Calu3 (cell line): ENCODE data around the gene CHPF. TPM values are rescaled to one million over a fixed set of nuclear protein-coding genes. Genes with fewer than 3 reads are reported as not detected.

Experiments
- BruUV-seq: library from RNA; stranded (reverse); fragments of 400-500 nt; replicated peaks from 2 replicates; lab custom pipeline; 2021; lab: Mats Ljungman, UMichigan
- CTCF ChIA-PET: fragments of 300-600 bp; sonication (Branson Sonifier 250); formaldehyde crosslinking; loops from one replicate; lab custom pipeline; 2022; ENCODE audit warnings: antibody characterized with exemption; lab: Charles Lee
- DNase-seq: peaks from one replicate; pipeline ENCODE4 v3.0.0; 2022
- H3K27ac Mint-ChIP-seq: one replicate; pipeline ENCODE4 v1.8.0; 2022; ENCODE audit warnings: mixed read lengths; ENCODE audit not compliant: unreplicated experiment
- H3K27me3 Mint-ChIP-seq: one replicate; pipeline ENCODE4 v1.8.0; 2022; ENCODE audit warnings: mixed read lengths; ENCODE audit not compliant: unreplicated experiment
- H3K36me3 Mint-ChIP-seq: one replicate; pipeline ENCODE4 v1.8.0; 2022; ENCODE audit warnings: mild to moderate bottlenecking, moderate library complexity, mixed read lengths; ENCODE audit not compliant: insufficient read depth, unreplicated experiment
- H3K4me1 Mint-ChIP-seq: one replicate; pipeline ENCODE4 v1.8.0; 2022; ENCODE audit warnings: mild to moderate bottlenecking, low read depth, mixed read lengths; ENCODE audit not compliant: unreplicated experiment
- H3K4me3 Mint-ChIP-seq: one replicate; pipeline ENCODE4 v1.8.0; 2022; ENCODE audit warnings: mild to moderate bottlenecking, low read depth, moderate library complexity, mixed read lengths; ENCODE audit not compliant: unreplicated experiment
- H3K9me3 Mint-ChIP-seq: one replicate; pipeline ENCODE4 v1.8.0; 2022; ENCODE audit warnings: low read depth, mixed read lengths; ENCODE audit not compliant: unreplicated experiment
- intact Hi-C: fragments of 100-400 bp; cut with micrococcal nuclease; formaldehyde crosslinking; loops from one replicate; pipeline ENCODE4 v1.10.0; 2022; ENCODE audit not compliant: unreplicated experiment
- total RNA-seq: library from RNA; stranded (reverse); gene quantifications from 2 replicates; pipeline ENCODE4 v1.2.3, GENCODE V29; 2022
- TF ChIP-seq, protein P1 (sequence below): fragments of 200-600 bp; IDR thresholded peaks from one replicate; pipeline ENCODE4 v1.8.0; 2022; ENCODE audit warnings: antibody characterized with exemption; ENCODE audit not compliant: unreplicated experiment

Gene CHPF
- total RNA-seq, 1 experiment from 2014 or later = 141 TPM

DNA sequence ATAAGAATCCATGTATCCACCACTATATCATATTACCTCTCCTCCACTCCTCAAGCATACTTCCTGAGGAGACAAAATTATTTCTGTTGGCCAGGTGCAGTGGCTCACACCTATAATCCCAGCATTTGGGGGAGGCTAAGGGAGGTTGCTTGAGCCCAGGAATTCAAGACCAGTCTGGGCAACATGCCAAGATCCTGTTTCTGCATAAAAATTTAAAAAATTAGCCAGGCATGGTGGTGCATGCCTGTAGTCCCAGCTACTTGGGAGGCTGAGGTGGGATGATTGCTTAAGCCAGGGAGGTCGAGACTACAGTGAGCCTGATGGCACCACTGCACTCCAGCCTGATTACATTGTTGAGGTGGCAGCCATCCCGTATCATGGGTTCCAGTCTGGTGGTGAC, 37.7 kb upstream of the CHPF start:
- intact Hi-C loops = no loop called here
- Mint-ChIP-seq H3K9me3 (no peaks in the 10 kb centered on the region), H3K36me3 (peaks cover 8% of the 10 kb centered on the region), H3K27ac (no peak overlapping the region), H3K27me3 (no peaks in the 10 kb centered on the region), H3K4me1 (peaks cover 12% of the 10 kb centered on the region), H3K4me3 (no peak overlapping the region)
- CTCF ChIA-PET = no interaction called here
- no TSS peak for BruUV-seq
- no peak for DNase-seq
- TF ChIP-seq, protein P1, sequence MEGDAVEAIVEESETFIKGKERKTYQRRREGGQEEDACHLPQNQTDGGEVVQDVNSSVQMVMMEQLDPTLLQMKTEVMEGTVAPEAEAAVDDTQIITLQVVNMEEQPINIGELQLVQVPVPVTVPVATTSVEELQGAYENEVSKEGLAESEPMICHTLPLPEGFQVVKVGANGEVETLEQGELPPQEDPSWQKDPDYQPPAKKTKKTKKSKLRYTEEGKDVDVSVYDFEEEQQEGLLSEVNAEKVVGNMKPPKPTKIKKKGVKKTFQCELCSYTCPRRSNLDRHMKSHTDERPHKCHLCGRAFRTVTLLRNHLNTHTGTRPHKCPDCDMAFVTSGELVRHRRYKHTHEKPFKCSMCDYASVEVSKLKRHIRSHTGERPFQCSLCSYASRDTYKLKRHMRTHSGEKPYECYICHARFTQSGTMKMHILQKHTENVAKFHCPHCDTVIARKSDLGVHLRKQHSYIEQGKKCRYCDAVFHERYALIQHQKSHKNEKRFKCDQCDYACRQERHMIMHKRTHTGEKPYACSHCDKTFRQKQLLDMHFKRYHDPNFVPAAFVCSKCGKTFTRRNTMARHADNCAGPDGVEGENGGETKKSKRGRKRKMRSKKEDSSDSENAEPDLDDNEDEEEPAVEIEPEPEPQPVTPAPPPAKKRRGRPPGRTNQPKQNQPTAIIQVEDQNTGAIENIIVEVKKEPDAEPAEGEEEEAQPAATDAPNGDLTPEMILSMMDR = no peak

DNA sequence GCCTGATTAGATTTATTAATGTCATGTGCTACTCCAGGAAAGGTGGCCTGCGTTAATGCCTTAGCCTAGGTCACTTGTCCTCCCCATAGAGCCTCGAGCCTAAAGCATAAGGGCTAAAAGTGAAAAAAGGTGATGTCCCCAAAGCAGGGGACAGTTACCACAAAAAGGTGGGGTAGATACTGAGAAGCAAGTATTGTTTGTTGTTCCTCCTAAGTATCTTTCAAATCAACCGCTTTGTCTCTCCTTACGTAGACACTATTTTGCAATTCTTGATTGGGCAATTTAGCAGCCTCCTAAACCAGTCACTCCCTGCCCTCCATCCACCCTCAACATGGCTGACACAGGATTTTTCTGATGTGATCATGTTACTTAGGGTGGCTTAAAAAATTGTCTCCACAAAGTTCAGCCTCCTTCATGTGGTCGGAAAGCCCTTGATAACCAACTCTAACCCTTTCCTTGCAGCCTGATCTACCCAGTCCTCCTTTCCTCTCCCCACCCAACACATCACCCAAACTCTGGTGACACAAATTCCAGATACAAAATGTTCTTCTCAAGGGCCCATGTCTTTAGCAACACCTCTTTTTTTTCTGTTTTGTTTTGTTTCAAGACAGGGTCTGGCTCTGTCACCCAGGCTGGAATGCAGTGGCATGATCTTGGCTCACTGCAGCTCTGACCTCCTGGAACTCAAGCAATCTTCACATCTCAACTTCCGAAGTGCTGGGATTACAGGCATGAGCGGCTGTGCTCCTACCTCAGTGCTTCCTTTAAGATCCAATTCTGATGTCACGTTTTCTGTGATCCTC, 35.4 kb upstream of the CHPF start:
- H3K27me3 Mint-ChIP-seq = peaks cover 8% of the 10 kb centered on the region
- BruUV-seq = no TSS peak
- peaks cover 8% of the 10 kb centered on the region for H3K36me3 Mint-ChIP-seq
- TF ChIP-seq, protein P1 = no peak
- peaks cover 12% of the 10 kb centered on the region for H3K4me1 Mint-ChIP-seq
- H3K9me3 Mint-ChIP-seq = no peaks in the 10 kb centered on the region
- DNase-seq = no peak
- no peak overlapping the region for H3K4me3 Mint-ChIP-seq
- intact Hi-C loops = no loop called here
- CTCF ChIA-PET = no interaction called here
- H3K27ac Mint-ChIP-seq = no peak overlapping the region

DNA sequence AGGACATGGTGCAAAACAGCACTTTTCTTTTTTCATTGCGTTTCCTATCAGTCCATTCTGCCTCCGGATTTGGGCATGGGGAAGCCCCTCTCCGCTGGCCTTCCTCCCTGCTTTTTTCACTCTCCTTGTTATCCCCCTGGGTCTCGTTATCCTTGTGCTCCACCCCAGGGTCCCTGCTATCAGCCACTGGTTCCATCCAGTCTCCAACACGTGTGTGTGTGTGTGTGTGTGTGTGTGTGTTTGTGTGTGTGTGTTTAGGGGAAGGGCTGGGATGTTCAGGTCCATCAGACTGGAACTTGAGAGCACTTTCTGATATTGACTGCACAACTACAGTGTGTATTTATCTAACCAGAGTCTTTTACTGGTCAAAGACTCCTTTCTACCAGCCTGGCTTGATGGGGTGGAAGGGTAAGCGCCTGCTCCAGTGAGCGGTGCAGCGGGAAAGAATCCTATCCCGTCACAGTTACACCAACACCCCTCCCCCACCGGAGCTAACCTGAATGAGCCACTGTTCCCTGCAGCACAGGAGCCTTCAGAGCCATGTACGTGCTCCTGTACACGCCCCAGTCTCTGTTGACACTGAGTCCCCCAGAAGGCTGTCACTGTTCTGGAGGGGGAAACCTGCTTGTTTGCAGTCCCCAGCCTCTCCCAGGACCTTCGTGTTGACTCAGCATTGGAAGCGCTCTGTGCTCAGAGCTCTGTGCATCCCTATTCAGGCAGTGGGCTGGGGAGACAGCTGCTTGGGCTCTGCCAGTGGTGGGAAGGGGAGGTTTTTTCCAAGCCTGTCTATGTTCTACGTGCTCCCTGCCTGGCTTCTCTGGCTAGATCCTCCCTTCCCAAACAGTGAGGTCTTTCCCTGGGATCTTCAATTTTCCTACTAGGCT, 33.1 kb upstream of the CHPF start:
- intact Hi-C loops = loop anchor here (1.0 kb wide), 1 partner anchor 21 kb away; the partner anchor contains the start of gene STK11IP
- Mint-ChIP-seq H3K9me3 (no peaks in the 10 kb centered on the region), H3K4me1 (peaks cover 17% of the 10 kb centered on the region), H3K27me3 (peaks cover 8% of the 10 kb centered on the region), H3K36me3 (peaks cover 18% of the 10 kb centered on the region), H3K27ac (no peak overlapping the region), H3K4me3 (peak overlapping the region; percentile 51)
- peak; percentile 83 for DNase-seq
- no TSS peak for BruUV-seq
- TF ChIP-seq, protein P1 = no peak
- CTCF ChIA-PET = interaction anchor here (1.2 kb wide), 1 partner anchor 20 kb away, joined by 4 read pairs; the partner anchor contains the start of gene STK11IP

DNA sequence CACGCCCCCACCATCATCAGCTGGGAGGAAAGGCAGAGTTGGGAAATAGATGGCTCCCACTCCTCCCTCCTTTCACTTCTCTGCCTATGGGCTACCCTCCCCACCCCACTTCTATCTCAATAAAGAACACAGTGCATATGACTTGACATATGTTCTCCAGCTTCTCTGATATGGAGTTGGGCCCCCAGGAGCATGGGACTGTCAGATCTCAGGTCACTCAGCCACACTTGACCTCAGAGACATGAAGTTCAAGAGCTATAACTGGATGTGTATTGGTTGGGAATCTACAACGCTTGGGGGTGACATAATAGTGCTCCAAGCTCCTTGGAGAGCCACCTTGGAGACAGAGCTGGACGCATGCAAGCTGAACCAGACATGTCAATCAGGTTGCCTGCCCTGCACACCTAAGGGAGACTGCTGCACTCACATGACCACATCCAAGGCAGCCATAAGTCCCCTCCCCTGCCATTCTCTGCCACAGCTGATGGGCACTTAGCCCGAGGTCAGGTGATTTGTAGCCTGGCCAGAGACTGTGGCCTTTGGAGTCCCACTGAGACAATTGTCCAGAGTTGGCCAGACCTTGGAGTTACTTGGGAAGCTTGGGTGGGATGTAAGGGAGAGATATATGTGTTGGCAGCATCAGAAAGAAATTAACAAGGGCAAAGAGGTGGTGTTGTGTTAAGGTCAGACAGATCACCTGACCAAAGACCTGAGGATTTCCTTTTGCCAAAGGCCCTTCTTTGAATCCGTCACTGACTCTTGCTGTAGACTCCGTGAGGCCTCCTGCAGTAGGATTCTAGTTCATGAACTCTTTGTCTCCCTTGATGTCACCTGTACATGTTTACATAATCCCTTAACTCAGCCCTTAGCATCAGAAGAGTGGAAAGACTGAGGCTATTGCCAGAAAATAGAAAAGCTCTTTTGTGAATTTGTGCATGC, 32.2 kb upstream of the CHPF start:
- Mint-ChIP-seq H3K36me3 (peaks cover 27% of the 10 kb centered on the region), H3K27ac (no peak overlapping the region), H3K9me3 (no peaks in the 10 kb centered on the region), H3K4me3 (no peak overlapping the region), H3K27me3 (peaks cover 8% of the 10 kb centered on the region), H3K4me1 (peaks cover 21% of the 10 kb centered on the region)
- TF ChIP-seq, protein P1 = no peak
- intact Hi-C loops = no loop called here
- no TSS peak for BruUV-seq
- DNase-seq = no peak
- CTCF ChIA-PET = no interaction called here
